ENCODE measurements around the gene TAS1R2. TPM values are rescaled to one million over a fixed set of nuclear protein-coding genes. Genes with fewer than 3 reads are reported as not detected.

TAS1R2 gene
- total and polyA plus RNA-seq, 9 of the 15 experiments (the other 6 are each of a cell fraction or from before 2014, with no cell fraction given), result not detected

GRCh38 chr1:18907021-18907916, 47.8 kb upstream of the TAS1R2 start (continued):
- TF ChIP-seq BCLAF1 (IDR thresholded peaks at IDR 0.05; ENCODE audit: borderline replicate concordance in 1 of 2, control insufficient read depth in 1 of 2, low read depth in 2 of 2, low read length in 1 of 2) (no peak), BCOR (IDR thresholded peaks at IDR 0.05) (0 out of 2 replicates have a peak, but pooled peaks have one; percentile 24), ATF3 (IDR thresholded peaks at IDR 0.05) (0 out of 2 replicates have a peak, but pooled peaks have one; percentile 4), ATF3 (CRISPR knock-in tag; conservative IDR thresholded peaks at IDR 0.05) (no peak), RBM15 (IDR thresholded peaks at IDR 0.05; ENCODE audit: insufficient read depth, low read length) (no peak), VEZF1 (CRISPR knock-in tag; IDR thresholded peaks at IDR 0.05) (peak; percentile 47), ZNF695 (CRISPR knock-in tag; IDR thresholded peaks at IDR 0.05) (0 out of 2 replicates have a peak, but pooled peaks have one; percentile 31), POLR2AphosphoS5 (IDR thresholded peaks at IDR 0.05; ENCODE audit: control insufficient read depth, insufficient read depth, low read depth, low read length) (0 out of 2 replicates have a peak, but pooled peaks have one; percentile 3), ZNF143 (CRISPR knock-in tag; IDR thresholded peaks at IDR 0.05) (0 out of 2 replicates have a peak, but pooled peaks have one; percentile 18), PURB (CRISPR knock-in tag; IDR thresholded peaks at IDR 0.05; ENCODE audit: low read depth) (no peak), ZNF41 (CRISPR knock-in tag; conservative IDR thresholded peaks at IDR 0.05) (0 out of 2 replicates have a peak, but pooled peaks have one; percentile 3), SMARCE1 (IDR thresholded peaks at IDR 0.05) (peak; percentile 71), PHF8 (IDR thresholded peaks at IDR 0.05; ENCODE audit: borderline replicate concordance, low read length) (peak; percentile 26; the same call in 1 of the 2 replicates), SMARCA5 (IDR thresholded peaks at IDR 0.05) (peak; percentile 71; the same call in 1 of the 2 replicates), GATA2 (CRISPR knock-in tag; IDR thresholded peaks at IDR 0.05) (peak; percentile 79), SREBF1 (IDR thresholded peaks at IDR 0.05; ENCODE audit: borderline replicate concordance, low read depth, low read length) (no peak)
- TF ChIP-seq, protein P1, sequence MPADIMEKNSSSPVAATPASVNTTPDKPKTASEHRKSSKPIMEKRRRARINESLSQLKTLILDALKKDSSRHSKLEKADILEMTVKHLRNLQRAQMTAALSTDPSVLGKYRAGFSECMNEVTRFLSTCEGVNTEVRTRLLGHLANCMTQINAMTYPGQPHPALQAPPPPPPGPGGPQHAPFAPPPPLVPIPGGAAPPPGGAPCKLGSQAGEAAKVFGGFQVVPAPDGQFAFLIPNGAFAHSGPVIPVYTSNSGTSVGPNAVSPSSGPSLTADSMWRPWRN (IDR thresholded peaks at IDR 0.05; ENCODE audit: low read depth), result no peak
- TF ChIP-seq, protein P2, sequence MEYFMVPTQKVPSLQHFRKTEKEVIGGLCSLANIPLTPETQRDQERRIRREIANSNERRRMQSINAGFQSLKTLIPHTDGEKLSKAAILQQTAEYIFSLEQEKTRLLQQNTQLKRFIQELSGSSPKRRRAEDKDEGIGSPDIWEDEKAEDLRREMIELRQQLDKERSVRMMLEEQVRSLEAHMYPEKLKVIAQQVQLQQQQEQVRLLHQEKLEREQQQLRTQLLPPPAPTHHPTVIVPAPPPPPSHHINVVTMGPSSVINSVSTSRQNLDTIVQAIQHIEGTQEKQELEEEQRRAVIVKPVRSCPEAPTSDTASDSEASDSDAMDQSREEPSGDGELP (CRISPR knock-in tag; IDR thresholded peaks at IDR 0.05; ENCODE audit: borderline replicate concordance), result peak; percentile 75
